ENCODE data around the gene KRT27.
"Not testable (repeated sequence)": the region's sequence is repeated elsewhere in the genome, so short reads cannot be mapped to it uniquely, and the experiment has no call there.

KRT27 gene

GRCh38 chr17:40750391-40750790, 32.0 kb downstream of the KRT27 start:
- DNase-seq: no peak

GRCh38 chr17:40748666-40749065, 33.7 kb downstream of the KRT27 start:
- DNase-seq: not testable (repeated sequence)

- no peak for DNase-seq
Measured at GRCh38 chr17:40738553-40738952, 43.8 kb downstream of the KRT27 start.

GRCh38 chr17:40735016-40735415, 47.3 kb downstream of the KRT27 start:
- DNase-seq: no peak

- DNase-seq: no peak
Measured at GRCh38 chr17:40734018-40734417, 48.3 kb downstream of the KRT27 start.

GRCh38 chr17:40730970-40731369, 51.4 kb downstream of the KRT27 start:
- no peak for DNase-seq

GRCh38 chr17:40727447-40728231, 54.7 kb downstream of the KRT27 start:
- no peak for DNase-seq

GRCh38 chr17:40726919-40727318, 55.4 kb downstream of the KRT27 start:
- DNase-seq: no peak

Measured in NCI-H1105 treated with DMSO at 0.1 percent for 48 hours (cell line).